Subcutaneous adipose tissue (tissue), 4 donors: ENCODE results near the gene ACAA1. TPM values are rescaled to one million over a fixed set of nuclear protein-coding genes. Genes with fewer than 3 reads are reported as not detected.

Experiments used
- total RNA-seq, 4 donors: library from RNA; depleted of rRNA; stranded (reverse); fragments of >200 nt; gene quantifications; one replicate each; pipeline ENCODE4 v1.1.0, GENCODE V29; 2016
- TF ChIP-seq, protein P1 (sequence below): fragments of 450-650 bp; IDR thresholded peaks from one replicate; pipeline ENCODE4 v1.5.1; 2016; ENCODE audit warnings: low read depth, mild to moderate bottlenecking, control low read depth, antibody characterized with exemption, moderate library complexity

The ACAA1 gene, protein sequence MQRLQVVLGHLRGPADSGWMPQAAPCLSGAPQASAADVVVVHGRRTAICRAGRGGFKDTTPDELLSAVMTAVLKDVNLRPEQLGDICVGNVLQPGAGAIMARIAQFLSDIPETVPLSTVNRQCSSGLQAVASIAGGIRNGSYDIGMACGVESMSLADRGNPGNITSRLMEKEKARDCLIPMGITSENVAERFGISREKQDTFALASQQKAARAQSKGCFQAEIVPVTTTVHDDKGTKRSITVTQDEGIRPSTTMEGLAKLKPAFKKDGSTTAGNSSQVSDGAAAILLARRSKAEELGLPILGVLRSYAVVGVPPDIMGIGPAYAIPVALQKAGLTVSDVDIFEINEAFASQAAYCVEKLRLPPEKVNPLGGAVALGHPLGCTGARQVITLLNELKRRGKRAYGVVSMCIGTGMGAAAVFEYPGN
- total RNA-seq: 100 to 1,000 TPM in 1 of 4 donors, 10 to 100 TPM in 3; 42.4 to 121 (median 74.5) TPM

DNA sequence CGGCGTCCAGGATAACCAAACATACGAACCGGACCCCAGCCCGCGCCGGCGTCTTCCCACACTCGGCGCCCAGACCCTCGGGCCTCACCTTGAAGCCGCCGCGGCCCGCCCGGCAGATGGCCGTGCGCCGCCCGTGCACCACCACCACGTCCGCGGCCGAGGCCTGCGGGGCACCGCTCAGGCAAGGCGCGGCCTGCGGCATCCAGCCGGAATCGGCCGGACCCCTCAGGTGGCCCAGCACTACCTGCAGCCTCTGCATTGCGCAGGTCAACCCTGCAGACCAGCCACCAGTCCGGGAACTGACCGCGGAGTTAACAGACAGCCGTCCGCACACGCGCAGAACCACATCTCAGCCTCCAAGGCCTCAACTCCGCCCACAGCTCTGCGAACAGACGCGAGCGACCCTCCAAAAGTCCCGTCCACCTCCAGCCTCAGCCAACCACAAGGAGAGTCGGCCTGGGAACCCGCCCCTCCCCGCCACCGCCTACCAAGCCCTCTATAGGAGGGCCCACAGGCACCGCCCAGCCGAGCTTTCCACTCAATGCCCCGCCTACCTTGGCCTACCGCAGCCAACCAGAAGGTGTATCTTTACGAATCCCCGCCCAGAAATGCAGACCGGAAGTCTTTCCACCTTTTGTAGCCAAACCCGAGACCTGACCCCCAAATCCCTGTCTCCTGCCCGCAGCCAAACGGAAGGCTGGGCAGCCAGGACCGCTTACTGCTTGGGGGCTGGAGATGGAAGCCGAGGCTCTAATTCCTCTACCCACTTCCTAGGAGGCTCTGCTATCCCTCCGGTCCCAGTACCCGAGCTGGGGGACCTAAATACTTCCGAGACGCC lies at the start of gene ACAA1:
Gene ACAA1 (minus strand): TSS at position 351 of the 838 bp plus-strand sequence. CDS start 92 bp downstream, at position 259.
- TF ChIP-seq, protein P1, sequence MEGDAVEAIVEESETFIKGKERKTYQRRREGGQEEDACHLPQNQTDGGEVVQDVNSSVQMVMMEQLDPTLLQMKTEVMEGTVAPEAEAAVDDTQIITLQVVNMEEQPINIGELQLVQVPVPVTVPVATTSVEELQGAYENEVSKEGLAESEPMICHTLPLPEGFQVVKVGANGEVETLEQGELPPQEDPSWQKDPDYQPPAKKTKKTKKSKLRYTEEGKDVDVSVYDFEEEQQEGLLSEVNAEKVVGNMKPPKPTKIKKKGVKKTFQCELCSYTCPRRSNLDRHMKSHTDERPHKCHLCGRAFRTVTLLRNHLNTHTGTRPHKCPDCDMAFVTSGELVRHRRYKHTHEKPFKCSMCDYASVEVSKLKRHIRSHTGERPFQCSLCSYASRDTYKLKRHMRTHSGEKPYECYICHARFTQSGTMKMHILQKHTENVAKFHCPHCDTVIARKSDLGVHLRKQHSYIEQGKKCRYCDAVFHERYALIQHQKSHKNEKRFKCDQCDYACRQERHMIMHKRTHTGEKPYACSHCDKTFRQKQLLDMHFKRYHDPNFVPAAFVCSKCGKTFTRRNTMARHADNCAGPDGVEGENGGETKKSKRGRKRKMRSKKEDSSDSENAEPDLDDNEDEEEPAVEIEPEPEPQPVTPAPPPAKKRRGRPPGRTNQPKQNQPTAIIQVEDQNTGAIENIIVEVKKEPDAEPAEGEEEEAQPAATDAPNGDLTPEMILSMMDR: no peak

DNA sequence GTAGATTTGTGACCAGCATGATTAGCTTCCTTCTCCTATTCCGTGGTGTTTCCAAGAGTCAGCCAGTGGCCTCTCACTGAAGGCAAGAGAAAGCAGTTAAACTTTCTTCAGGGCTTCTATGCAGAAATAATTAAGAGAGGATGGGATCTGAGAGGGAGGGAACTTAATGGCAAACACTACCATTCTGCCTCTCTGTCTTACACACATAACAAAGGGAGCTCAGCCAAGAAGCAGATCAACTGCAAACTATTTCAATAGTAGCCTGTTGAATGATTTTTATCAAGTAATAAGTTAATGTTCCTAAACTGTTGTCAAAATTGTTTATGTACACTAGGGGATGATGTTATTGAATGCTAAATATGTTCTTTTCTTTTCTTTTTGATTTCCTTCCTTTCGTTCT lies 40.3 kb upstream of the ACAA1 start:
- TF ChIP-seq, protein P1: no peak

DNA sequence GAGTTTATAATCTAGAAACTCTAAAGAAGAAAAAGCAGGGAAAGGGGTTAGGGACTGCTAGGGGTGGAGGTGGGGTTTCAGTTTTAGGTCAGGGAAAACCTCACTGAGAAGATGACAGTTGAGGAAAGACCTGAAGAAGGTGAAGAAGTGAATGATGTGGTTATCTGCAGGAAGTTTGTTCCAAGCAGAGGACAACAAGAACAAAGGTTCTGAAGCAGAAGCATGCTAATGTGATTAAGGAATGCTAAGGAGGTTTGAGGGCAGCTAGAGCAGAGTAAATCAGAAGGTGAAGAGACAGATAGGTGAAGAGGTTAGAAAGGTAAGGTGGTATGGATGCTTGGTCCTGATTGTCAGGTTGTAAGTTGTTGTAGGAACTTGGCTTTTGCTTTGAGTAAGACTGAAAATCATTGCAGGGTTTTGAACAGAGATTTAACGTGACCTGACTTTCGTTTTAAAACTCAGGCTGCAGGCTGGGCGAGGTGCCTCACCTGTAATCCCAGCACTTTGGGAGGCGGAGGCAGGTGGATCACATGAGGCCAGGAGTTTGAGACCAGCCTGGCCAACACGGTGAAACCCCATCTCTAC lies 37.0 kb upstream of the ACAA1 start:
- TF ChIP-seq, protein P1: no peak

DNA sequence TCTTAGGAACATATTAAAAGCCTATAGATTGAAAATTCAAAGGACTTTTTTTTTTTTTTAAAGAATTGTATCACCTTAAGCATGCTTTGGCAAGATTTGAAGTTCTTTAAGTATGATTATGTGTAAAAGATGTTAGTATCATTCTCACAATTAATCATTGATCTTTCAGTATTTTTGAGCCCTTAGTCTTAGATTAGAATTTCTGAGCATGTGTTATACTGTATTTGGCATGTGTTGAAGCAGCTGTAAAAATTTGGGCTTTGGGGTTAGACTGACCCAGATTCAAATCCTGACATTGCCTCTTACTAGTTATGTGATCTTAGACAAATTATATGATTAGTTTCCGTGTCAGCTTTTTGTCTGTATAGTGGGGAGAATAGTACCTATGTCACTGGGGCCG lies 34.7 kb upstream of the ACAA1 start:
- TF ChIP-seq, protein P1: no peak

DNA sequence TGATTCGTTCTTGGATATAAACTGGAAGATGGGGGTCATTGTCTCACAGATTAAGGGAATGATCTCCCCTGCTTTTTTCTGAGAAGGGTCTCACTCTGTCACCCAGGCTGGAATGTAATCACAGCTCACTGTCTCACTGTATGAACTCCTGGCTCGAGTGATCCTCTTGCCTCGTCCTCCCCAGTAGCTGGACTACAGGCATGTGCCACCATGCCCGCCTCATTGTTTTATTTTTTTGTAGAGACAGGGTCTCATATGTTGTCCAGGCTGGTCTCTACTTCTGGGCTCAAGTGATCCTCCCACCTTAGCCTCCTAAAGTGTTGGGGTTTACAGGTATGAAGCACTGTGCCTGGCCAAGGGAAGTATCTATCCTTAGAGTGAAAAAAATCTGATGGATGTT lies 33.8 kb upstream of the ACAA1 start:
- TF ChIP-seq, protein P1: no peak

DNA sequence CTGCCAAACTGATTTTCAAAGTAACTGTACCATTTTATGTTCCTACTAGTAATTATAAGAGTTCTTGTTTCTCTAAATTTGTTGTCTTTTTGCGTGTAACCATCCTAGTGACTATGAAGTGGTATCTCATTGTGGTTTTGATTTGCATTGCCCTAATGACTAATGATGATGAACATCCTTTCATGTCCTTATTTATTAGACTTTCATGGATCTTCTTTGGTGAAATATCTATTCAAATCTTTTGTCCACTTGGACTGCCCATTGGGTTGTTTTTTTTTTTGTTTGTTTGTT lies 32.0 kb upstream of the ACAA1 start:
- TF ChIP-seq, protein P1: no peak
